ENCODE measurements around the gene SEPTIN5.
"Not testable (repeated sequence)": the region's sequence is repeated elsewhere in the genome, so short reads cannot be mapped to it uniquely, and the experiment has no call there.

Gene SEPTIN5

DNA sequence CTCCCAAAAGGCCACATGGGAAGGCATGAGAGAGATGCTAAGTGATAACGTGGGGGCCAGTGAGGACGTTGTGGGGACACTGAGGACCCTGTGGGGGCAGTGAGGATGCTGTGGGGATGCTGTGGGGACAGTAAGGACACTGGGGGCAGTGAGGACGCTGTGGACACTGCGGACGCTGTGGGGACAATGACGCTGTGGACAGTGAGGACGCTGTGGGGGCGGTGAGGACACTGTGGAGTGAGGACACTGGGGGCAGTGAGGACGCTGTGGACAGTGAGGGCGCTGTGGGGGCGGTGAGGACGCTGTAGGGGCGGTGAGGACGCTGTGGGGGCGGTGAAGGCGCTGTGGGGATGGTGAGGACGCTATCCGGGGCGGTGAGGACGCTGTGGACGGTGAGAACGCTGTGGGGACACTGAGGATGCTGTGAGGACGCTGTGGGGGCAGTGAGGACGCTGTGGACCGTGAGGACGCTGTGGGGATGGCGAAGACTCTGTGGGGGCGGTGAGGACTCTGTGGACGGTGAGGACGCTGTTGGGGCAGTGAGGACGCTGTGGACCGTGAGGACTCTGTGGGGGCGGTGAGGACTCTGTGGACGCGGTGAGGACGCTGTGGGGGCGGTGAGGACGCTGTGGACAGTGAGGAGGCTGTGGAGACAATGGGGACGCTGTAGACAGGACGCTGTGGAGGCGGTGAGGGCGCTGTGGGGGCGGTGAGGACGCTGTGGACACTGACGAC lies 10.8 kb downstream of the SEPTIN5 start:
- Histone ChIP-seq H3K36me3 (ENCODE audit: insufficient read depth, low read length) (no peaks in the 10 kb centered on the region), H3K9ac (ENCODE audit: low read depth, low read length) (no peak overlapping the region), H3K4me1 (ENCODE audit: insufficient read depth, low read length) (no peaks in the 10 kb centered on the region; the same call in 1 of the 2 replicates), H3K9me3 (ENCODE audit: control insufficient read depth, insufficient read depth, low read length) (no peaks in the 10 kb centered on the region)

DNA sequence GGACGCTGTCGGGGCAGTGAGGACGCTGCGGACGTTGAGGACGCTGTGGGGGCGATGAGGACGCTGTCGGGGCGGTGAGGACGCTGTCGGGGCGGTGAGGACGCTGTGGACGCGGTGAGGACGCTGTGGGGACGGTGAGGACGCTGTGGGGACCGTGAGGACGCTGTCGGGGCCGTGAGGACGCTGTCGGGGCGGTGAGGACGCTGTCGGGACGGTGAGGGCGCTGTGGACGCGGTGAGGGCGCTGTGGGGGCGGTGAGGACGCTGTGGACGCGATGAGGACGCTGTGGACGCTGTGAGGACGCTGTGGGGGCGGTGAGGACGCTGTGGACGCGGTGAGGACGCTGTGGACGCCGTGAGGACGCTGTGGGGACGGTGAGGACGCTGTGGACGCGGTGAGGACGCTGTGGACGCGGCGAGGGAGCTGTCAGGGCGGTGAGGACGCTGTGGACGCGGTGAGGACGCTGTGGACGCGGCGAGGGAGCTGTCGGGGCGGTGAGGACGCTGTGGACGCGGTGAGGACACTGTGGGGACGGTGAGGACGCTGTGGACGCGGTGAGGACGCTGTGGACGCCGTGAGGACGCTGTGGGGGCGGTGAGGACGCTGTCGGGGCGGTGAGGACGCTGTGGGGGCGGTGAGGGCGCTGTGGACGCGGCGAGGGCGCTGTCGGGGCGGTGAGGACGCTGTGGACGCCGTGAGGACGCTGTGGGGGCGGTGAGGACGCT lies 11.9 kb downstream of the SEPTIN5 start:
- not testable (repeated sequence) for H3K9ac ChIP-seq (ENCODE audit: low read depth, low read length); H3K4me1 ChIP-seq (ENCODE audit: insufficient read depth, low read length); H3K36me3 ChIP-seq (ENCODE audit: insufficient read depth, low read length); H3K9me3 ChIP-seq (ENCODE audit: control insufficient read depth, insufficient read depth, low read length)

DNA sequence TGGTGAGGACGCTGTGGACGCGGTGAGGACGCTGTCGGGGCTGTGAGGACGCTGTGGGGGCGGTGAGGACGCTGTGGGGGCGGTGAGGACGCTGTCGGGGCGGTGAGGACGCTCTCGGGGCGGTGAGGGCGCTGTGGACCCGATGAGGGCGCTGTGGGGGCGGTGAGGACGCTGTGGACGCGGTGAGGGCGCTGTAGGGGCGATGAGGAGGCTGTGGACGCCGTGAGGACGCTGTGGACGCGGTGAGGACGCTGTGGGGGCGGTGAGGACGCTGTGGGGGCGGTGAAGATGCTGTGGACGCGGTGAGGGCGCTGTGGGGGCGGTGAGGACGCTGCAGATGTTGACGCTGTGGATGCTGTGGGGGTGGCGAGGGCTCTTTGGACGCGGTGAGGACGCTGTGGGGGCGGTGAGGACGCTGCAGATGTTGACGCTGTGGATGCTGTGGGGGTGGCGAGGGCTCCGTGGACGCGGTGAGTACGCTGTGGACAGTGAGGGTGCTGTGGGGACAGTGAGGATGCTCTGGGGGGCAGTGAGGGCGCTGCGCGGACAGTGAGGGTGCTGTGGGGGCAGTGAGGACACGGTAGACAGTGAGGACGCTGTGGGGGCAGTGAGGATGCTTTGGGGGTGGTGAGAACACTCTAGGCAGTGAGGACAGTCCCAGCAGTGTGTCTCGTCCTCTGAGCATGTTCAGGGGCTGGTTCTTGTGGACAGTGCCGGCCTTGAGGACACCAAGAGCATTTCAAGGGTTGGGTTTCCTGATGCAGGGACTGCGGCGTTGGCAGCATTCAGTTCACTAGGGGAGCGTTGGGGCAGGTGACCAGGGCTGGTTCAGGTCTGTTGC lies 13.2 kb downstream of the SEPTIN5 start:
- H3K36me3 ChIP-seq (ENCODE audit: insufficient read depth, low read length), result no peaks in the 10 kb centered on the region
- H3K9me3 ChIP-seq (ENCODE audit: control insufficient read depth, insufficient read depth, low read length), result no peaks in the 10 kb centered on the region
- no peaks in the 10 kb centered on the region; the same call in 1 of the 2 replicates for H3K4me1 ChIP-seq (ENCODE audit: insufficient read depth, low read length)
- H3K9ac ChIP-seq (ENCODE audit: low read depth, low read length), result no peak overlapping the region

DNA sequence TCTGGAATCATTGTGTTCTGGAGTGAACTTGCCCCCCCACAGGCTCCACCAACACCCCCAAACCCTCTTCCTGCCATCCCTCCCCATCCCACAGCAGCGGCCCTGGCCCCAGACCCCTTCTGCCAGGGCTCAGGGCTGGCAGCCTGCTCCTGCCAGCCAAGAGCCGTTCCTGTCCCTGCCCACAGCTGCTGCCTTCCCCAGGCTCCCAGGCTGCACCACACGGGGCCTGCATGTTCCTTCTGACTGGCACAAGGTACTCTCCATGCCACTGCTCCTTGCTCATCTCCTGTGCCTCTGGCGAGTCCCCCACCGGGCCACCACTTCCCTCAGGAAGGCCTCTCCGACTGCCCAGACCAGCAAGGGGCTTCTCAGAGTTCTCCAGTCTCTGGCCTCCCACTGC lies 14.0 kb downstream of the SEPTIN5 start:
- H3K36me3 ChIP-seq (ENCODE audit: insufficient read depth, low read length), result no peaks in the 10 kb centered on the region
- no peaks in the 10 kb centered on the region for H3K4me1 ChIP-seq (ENCODE audit: insufficient read depth, low read length)
- H3K9me3 ChIP-seq (ENCODE audit: control insufficient read depth, insufficient read depth, low read length), result no peaks in the 10 kb centered on the region
- H3K9ac ChIP-seq (ENCODE audit: low read depth, low read length), result no peak overlapping the region

DNA sequence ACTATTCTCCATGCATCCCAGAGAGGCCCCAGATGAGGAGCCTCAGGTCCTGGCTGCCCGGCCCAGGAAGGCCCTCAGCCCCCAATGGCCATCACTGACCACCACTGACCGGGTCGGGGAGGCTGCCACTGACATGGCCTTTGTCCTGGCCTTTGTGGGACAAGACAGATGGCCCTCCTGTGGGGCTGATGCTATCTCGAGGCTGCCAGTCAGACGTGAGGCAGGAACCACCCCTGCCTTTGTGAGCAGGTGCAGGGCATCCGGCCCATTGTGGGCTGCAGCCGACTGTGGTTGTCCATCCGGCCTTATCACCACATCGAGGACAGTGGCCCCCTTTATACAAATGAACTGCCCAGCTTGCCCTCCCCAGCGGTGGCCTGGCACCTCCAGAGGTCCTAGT lies 14.5 kb downstream of the SEPTIN5 start:
- Histone ChIP-seq H3K36me3 (ENCODE audit: insufficient read depth, low read length) (no peaks in the 10 kb centered on the region), H3K4me1 (ENCODE audit: insufficient read depth, low read length) (no peaks in the 10 kb centered on the region), H3K9ac (ENCODE audit: low read depth, low read length) (no peak overlapping the region)

DNA sequence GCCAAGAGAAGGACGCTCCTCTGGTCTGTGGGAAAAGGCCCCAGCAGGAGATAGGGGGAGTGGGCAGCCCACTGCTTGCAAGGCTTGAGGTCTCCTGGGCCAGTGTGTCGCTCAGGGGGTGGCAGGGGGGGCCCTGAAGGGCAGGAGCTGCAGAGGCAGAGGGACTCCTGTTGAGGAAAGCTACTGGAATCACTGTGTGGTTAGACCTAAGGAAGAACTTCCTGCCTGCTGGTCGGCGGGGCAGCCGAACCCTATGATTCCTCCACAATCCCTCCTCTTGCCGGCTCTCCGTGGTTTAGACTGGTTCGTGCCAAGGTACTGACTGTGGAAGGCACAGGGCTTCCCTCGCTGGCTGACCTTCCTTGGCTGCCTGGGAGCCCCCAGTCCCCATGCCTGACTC lies 15.2 kb downstream of the SEPTIN5 start:
- Histone ChIP-seq H3K9me3 (ENCODE audit: control insufficient read depth, insufficient read depth, low read length) (no peaks in the 10 kb centered on the region), H3K36me3 (ENCODE audit: insufficient read depth, low read length) (no peaks in the 10 kb centered on the region), H3K9ac (ENCODE audit: low read depth, low read length) (no peak overlapping the region), H3K4me1 (ENCODE audit: insufficient read depth, low read length) (no peaks in the 10 kb centered on the region)

More for the DNA sequence above, 14.5 kb downstream of the SEPTIN5 start:
- H3K9me3 ChIP-seq (ENCODE audit: control insufficient read depth, insufficient read depth, low read length), result no peaks in the 10 kb centered on the region

DNA sequence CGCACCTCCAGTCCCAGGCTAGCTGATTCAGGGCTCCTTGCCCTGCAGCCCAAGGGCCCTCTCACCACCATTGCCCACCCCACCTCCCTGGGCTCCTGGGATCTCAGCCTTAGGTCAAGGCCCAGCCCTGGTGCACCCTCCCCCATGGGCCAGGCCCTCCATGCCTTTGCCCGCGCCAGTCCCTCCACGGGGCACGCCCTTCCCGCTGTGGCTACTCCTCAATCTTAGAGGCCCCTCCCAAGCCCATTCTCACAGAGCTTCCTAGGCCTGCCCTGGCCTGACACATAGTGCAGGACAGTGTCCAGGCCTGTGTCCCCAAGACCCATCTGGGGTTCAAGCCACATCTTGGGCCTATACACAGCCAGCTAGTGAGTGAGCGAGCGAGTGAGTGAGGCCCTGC lies 15.9 kb downstream of the SEPTIN5 start:
- Histone ChIP-seq H3K9ac (ENCODE audit: low read depth, low read length) (no peak overlapping the region), H3K9me3 (ENCODE audit: control insufficient read depth, insufficient read depth, low read length) (no peaks in the 10 kb centered on the region), H3K36me3 (ENCODE audit: insufficient read depth, low read length) (no peaks in the 10 kb centered on the region), H3K4me1 (ENCODE audit: insufficient read depth, low read length) (no peaks in the 10 kb centered on the region)

DNA sequence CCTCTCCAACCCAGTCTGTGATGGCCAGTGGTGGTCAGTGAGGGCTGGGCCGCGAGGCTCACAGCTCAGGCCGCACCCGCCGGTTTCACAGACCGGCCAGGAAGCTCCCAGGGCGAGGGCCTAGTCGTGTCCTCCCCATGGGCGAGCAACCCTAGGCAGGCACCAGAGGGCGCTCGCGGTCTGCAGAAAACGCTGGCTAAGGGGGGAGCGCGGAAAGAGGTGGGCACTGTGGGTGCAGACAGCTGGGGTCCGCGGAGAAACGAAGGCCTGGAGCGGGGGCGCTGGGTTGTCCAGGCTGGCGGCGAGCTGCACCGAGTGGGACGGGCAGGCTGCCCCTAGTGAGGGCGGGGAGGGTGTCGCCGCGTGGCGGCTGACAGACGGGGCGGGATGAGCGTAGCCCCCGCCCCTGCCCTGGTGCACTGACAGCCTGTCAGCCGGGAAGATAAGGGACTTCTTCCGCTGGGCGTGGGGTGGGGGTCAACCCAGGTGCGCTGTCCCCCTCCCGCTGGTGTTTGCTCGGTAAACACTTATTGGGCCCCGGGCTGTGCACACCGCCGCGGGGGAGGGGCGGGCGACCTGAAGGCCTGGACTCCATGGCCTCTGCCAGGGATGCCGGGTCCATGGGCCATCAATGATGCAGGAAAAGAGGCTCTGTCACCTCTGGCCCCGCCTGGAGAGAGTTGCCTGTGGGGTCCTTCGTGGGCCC lies 16.5 kb downstream of the SEPTIN5 start:
- Histone ChIP-seq H3K36me3 (ENCODE audit: insufficient read depth, low read length) (no peaks in the 10 kb centered on the region), H3K4me1 (ENCODE audit: insufficient read depth, low read length) (no peaks in the 10 kb centered on the region), H3K9ac (ENCODE audit: low read depth, low read length) (peak overlapping the region; percentile 16; the same call in 1 of the 2 replicates), H3K9me3 (ENCODE audit: control insufficient read depth, insufficient read depth, low read length) (no peaks in the 10 kb centered on the region)

DNA sequence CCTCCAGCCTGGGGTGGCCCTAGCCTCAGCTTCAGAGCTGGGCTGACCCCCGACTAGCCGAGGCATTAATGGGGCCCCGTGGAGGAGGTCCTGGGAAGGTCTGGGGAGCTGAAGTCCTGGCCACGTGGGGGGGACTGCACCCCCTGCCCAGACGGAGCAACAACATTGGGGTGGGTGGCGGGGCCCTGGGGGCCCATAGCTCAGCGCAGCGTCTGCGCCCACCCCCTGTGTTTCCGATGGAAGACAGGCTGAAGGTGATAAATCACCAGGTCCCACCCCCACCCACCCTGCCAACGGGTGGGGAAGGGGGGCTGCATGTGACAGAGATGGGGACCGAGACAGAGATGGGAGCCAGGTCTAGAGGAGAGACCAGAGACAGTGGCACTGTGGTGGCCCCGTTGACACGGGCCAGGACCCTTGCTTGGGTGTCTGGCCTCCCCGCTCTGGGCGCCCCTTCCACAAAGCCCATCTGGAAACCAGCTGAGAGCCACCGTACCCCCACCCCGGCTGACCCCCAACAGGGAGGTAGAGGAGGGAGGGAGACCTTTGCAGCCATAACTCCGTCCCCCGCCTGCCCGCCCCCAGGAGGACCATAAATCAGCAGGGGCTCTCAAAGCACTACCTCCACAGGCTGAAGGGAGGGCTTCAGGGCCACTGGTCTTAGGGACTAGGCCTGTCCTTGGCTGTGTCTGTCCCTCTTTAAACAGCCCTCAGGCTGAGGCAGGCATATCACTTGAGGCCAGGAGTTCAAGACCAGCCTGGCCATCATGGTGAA lies 17.2 kb downstream of the SEPTIN5 start:
- Histone ChIP-seq H3K9me3 (ENCODE audit: control insufficient read depth, insufficient read depth, low read length) (no peaks in the 10 kb centered on the region), H3K4me1 (ENCODE audit: insufficient read depth, low read length) (no peaks in the 10 kb centered on the region), H3K9ac (ENCODE audit: low read depth, low read length) (no peak overlapping the region), H3K36me3 (ENCODE audit: insufficient read depth, low read length) (no peaks in the 10 kb centered on the region)

DNA sequence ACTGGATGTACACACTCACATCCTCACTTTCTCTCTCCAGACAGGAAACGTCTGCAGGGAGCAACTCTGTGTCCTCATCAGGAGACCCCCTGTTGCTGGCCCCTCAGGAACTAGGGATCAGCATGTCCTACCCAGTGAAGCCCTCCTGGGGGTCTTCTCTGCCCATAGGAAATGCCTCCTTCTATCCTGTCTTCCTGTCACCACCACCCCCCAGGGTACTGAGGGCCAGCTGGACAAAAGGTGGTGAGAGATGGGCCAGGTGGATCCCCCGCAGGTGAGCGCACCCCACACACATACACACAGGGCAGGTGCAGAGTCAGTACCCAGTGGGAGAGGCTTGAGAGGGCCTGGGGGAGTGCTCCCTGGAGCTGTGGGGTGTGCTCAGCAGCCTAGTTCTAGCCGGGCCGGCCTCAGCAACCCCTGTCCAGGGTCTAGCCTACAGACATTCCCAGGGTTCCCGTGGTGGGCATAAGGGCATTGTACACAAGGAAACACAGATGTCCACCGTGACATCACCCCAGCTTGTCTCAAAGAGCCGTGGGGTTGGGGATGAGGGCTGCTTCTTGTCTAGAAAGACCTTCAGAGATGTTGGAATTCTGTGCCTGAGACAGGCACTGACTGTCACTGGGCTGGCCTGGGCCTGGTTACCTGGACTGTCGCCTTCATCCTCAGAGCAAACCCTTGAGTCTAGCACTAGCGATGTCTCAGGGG lies 18.3 kb downstream of the SEPTIN5 start:
- Histone ChIP-seq H3K36me3 (ENCODE audit: insufficient read depth, low read length) (no peaks in the 10 kb centered on the region), H3K9me3 (ENCODE audit: control insufficient read depth, insufficient read depth, low read length) (no peaks in the 10 kb centered on the region), H3K4me1 (ENCODE audit: insufficient read depth, low read length) (no peaks in the 10 kb centered on the region), H3K9ac (ENCODE audit: low read depth, low read length) (no peak overlapping the region)

DNA sequence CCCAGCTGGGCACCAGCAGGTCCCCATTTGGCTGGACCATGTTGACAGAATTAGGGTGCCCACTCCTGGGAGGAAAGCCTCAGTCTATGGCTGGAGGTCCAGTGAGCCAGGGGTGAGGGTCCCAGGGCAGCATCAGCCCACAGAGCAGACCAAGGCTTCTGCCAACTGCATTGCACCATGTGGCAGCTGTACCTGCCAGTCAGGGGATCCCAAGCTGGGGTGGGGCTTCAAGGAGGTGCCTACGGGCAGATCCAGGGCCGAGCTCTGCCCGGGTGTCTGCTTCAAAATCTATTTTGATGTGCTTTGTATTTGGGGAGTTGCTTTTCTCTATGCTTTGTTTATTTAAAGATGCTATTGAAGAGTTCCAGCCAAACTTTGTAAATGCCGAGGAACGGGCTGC lies 19.5 kb downstream of the SEPTIN5 start:
- Histone ChIP-seq H3K36me3 (ENCODE audit: insufficient read depth, low read length) (no peaks in the 10 kb centered on the region), H3K4me1 (ENCODE audit: insufficient read depth, low read length) (peaks cover 6% of the 10 kb centered on the region; the same call in 1 of the 2 replicates), H3K9me3 (ENCODE audit: control insufficient read depth, insufficient read depth, low read length) (no peaks in the 10 kb centered on the region), H3K9ac (ENCODE audit: low read depth, low read length) (no peak overlapping the region)

DNA sequence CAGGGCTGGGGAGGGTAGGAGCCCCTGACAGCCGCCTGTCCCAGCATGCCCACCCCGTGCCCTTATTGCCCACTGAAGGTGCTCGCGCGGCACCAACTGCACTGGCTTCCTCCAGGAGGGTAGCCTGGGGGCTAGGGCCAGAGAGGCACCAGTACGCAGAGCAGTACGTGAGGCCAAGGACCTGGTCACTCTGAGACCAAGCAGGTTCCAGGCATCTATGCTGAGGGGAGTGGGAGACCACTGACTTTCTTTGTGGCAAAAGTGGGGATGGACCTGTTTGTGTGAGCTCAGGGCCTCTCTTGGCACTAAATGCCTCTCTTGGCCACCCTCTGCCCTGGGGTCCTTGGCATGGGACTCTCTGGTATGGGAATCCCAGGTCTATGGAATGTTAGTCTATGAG lies 19.9 kb downstream of the SEPTIN5 start:
- H3K4me1 ChIP-seq (ENCODE audit: insufficient read depth, low read length), result peaks cover 8% of the 10 kb centered on the region; the same call in 1 of the 2 replicates
- no peak overlapping the region for H3K9ac ChIP-seq (ENCODE audit: low read depth, low read length)
- no peaks in the 10 kb centered on the region for H3K9me3 ChIP-seq (ENCODE audit: control insufficient read depth, insufficient read depth, low read length)

DNA sequence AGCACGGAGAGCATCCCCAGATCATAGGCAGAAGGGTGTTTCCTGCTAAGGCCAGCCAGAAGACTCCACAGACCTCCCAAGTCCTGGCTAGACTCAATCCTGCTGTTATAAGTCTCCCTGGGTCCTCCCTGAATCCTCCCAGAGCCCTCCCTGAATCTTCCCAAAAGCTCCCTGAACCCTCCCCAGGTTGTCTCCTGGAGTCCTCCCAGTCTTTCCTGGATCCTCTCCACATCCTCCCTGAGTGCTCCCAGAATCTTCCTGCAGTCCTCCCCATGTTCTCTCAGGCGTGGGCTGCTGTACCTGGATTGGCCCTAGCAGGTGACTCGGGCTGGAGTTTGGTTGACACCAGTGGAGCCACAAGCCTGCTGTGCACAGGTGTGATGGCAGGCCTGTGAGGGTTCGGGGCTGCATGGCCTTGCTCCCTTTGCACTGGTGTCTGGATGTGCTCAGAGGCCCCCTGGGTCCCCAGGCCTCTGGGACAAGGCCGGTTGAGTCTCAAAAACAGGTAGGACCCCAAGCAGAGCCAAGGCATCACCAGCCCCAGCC lies 20.6 kb downstream of the SEPTIN5 start:
- Histone ChIP-seq H3K36me3 (ENCODE audit: insufficient read depth, low read length) (no peaks in the 10 kb centered on the region), H3K9me3 (ENCODE audit: control insufficient read depth, insufficient read depth, low read length) (no peaks in the 10 kb centered on the region), H3K4me1 (ENCODE audit: insufficient read depth, low read length) (peaks cover 8% of the 10 kb centered on the region; the same call in 1 of the 2 replicates), H3K9ac (ENCODE audit: low read depth, low read length) (no peak overlapping the region)

More for the DNA sequence above, 19.9 kb downstream of the SEPTIN5 start:
- H3K36me3 ChIP-seq (ENCODE audit: insufficient read depth, low read length), result no peaks in the 10 kb centered on the region

All from ES-I3 (cell line).